Loucy (cell line): ENCODE data around the gene ATP11B.

Experiments
- H2AFZ ChIP-seq: fragments of 200-600 bp; sonication (generic); 2 replicates; pipeline ENCODE4 v1.6.0; 2016; ENCODE audit warnings: antibody characterized with exemption, mild to moderate bottlenecking, low read length, moderate library complexity
- H3F3A ChIP-seq: fragments of 200-600 bp; 2 replicates; pipeline ENCODE4 v1.6.0; 2016; ENCODE audit warnings: antibody characterized with exemption, low read depth, mild to moderate bottlenecking
- H3K27me3 ChIP-seq: fragments of 200-600 bp; sonication (generic); 2 replicates; pipeline ENCODE4 v1.6.1; 2014; ENCODE audit warnings: low read length, mild to moderate bottlenecking; ENCODE audit not compliant: insufficient read depth, poor library complexity, severe bottlenecking
- H3K36me3 ChIP-seq: fragments of 200-600 bp; sonication (generic); 2 replicates; pipeline ENCODE4 v1.6.1; 2016; ENCODE audit warnings: low read length; ENCODE audit not compliant: insufficient read depth
- H3K4me1 ChIP-seq: fragments of 200-600 bp; sonication (generic); 2 replicates; pipeline ENCODE4 v1.5.1; 2014; ENCODE audit warnings: low read length, mild to moderate bottlenecking; ENCODE audit not compliant: insufficient read depth, poor library complexity, severe bottlenecking
- H3K4me2 ChIP-seq: fragments of 200-600 bp; sonication (generic); 2 replicates; pipeline ENCODE4 v1.6.0; 2014; ENCODE audit warnings: antibody characterized with exemption, low read length, low read depth, mild to moderate bottlenecking; ENCODE audit not compliant: poor library complexity, severe bottlenecking
- H3K4me3 ChIP-seq: fragments of 200-600 bp; sonication (generic); 2 replicates; pipeline ENCODE4 v1.5.1; 2014; ENCODE audit warnings: low read length, mild to moderate bottlenecking, mixed read lengths; ENCODE audit not compliant: poor library complexity, severe bottlenecking
- H3K79me2 ChIP-seq: fragments of 200-600 bp; sonication (generic); 2 replicates; pipeline ENCODE4 v1.6.1; 2014; ENCODE audit warnings: low read length; ENCODE audit not compliant: insufficient read depth
- H3K9ac ChIP-seq: fragments of 200-600 bp; sonication (generic); 2 replicates; pipeline ENCODE4 v1.6.0; 2014; ENCODE audit warnings: mild to moderate bottlenecking, low read depth, low read length, moderate library complexity; ENCODE audit not compliant: poor library complexity, severe bottlenecking
- H3K9me2 ChIP-seq: fragments of 200-600 bp; sonication (generic); replicated peaks from 2 replicates; pipeline ENCODE4 v1.6.1; 2016; ENCODE audit warnings: low read depth, low read length, mixed read lengths
- H3K9me3 ChIP-seq: fragments of 200-600 bp; sonication (generic); 2 replicates; pipeline ENCODE4 v1.6.1; 2014; ENCODE audit warnings: mild to moderate bottlenecking, antibody characterized with exemption, low read length, low read depth; ENCODE audit not compliant: insufficient read depth
- H4K20me1 ChIP-seq: fragments of 200-600 bp; sonication (generic); 2 replicates; pipeline ENCODE4 v1.6.0; 2014; ENCODE audit warnings: antibody characterized with exemption, low read length, mild to moderate bottlenecking; ENCODE audit not compliant: insufficient read depth, poor library complexity, severe bottlenecking
- CTCF ChIP-seq: fragments of 200-600 bp; sonication (generic); conservative IDR thresholded peaks from 2 replicates; pipeline ENCODE4 v1.5.1; 2014; ENCODE audit warnings: mild to moderate bottlenecking, antibody characterized with exemption, low read length
- EZH2phosphoT487 ChIP-seq: fragments of 200-600 bp; IDR thresholded peaks from 2 replicates; pipeline ENCODE4 v1.6.1; 2018; ENCODE audit warnings: antibody characterized with exemption, mild to moderate bottlenecking, moderate library complexity, borderline replicate concordance

ATP11B gene

GRCh38 chr3:182948305-182948704 is 155.0 kb downstream of the ATP11B start:
- H4K20me1 ChIP-seq, result no peaks in the 10 kb centered on the region
- H3K27me3 ChIP-seq, result no peaks in the 10 kb centered on the region
- H3K79me2 ChIP-seq, result peaks cover 18% of the 10 kb centered on the region; the same call in 1 of the 2 replicates
- H3K9ac ChIP-seq, result no peak overlapping the region
- no peaks in the 10 kb centered on the region for H3K9me3 ChIP-seq
- no peak overlapping the region for H3K4me3 ChIP-seq
- TF ChIP-seq CTCF, result no peak
- TF ChIP-seq EZH2phosphoT487, result no peak
- H2AFZ ChIP-seq, result no peak overlapping the region
- no peak overlapping the region for H3K4me2 ChIP-seq
- no peaks in the 10 kb centered on the region for H3F3A ChIP-seq
- H3K4me1 ChIP-seq, result peaks cover 10% of the 10 kb centered on the region
- peaks cover 65% of the 10 kb centered on the region for H3K36me3 ChIP-seq
- H3K9me2 ChIP-seq, result no peaks in the 10 kb centered on the region

- H4K20me1 ChIP-seq, result no peaks in the 10 kb centered on the region
- peaks cover 14% of the 10 kb centered on the region; the same call in 1 of the 2 replicates for H3K79me2 ChIP-seq
- no peak overlapping the region for H3K4me2 ChIP-seq
- H3K27me3 ChIP-seq, result no peaks in the 10 kb centered on the region
- H3K9me3 ChIP-seq, result no peaks in the 10 kb centered on the region
- H3K9ac ChIP-seq, result no peak overlapping the region
- H3K4me3 ChIP-seq, result no peak overlapping the region
- no peak overlapping the region for H2AFZ ChIP-seq
- H3F3A ChIP-seq, result no peaks in the 10 kb centered on the region
- peaks cover 10% of the 10 kb centered on the region for H3K4me1 ChIP-seq
- peaks cover 65% of the 10 kb centered on the region for H3K36me3 ChIP-seq
- no peaks in the 10 kb centered on the region for H3K9me2 ChIP-seq
- TF ChIP-seq EZH2phosphoT487, result no peak
- TF ChIP-seq CTCF, result no peak
Observed at GRCh38 chr3:182949688-182950087, 156.4 kb downstream of the ATP11B start.

GRCh38 chr3:182954553-182955235 is 161.4 kb downstream of the ATP11B start:
- Histone ChIP-seq H3K79me2 (peaks cover 39% of the 10 kb centered on the region), H3K4me3 (no peak overlapping the region)

More at GRCh38 chr3:182954553-182955235, 161.4 kb downstream of the ATP11B start:
- peaks cover 20% of the 10 kb centered on the region for H4K20me1 ChIP-seq
- TF ChIP-seq CTCF (no peak), EZH2phosphoT487 (no peak)
- H2AFZ ChIP-seq, result no peak overlapping the region
- no peaks in the 10 kb centered on the region for H3K27me3 ChIP-seq
- no peak overlapping the region for H3K4me2 ChIP-seq
- peaks cover 62% of the 10 kb centered on the region for H3K36me3 ChIP-seq
- H3K9me2 ChIP-seq, result no peaks in the 10 kb centered on the region
- H3K9ac ChIP-seq, result no peak overlapping the region
- H3K4me1 ChIP-seq, result peaks cover 8% of the 10 kb centered on the region
- H3K9me3 ChIP-seq, result no peaks in the 10 kb centered on the region
- H3F3A ChIP-seq, result no peaks in the 10 kb centered on the region
